OCI-LY3 (cell line): ENCODE data around the gene OR2AT4.

Source experiments
- CTCF ChIP-seq: fragments of 200-600, 300-600 bp; sonication (generic); IDR thresholded peaks from 2 replicates; pipeline ENCODE4 v1.5.1; 2014; ENCODE audit warnings: antibody characterized with exemption, low read length, low read depth
- EZH2phosphoT487 ChIP-seq: fragments of 200-600 bp; shearing (Covaris generic); IDR thresholded peaks from 2 replicates; pipeline ENCODE4 v1.6.1; 2018; ENCODE audit warnings: antibody characterized with exemption, mixed run types, low read depth

GRCh38 chr11:75087319-75088305 lies 9.1 kb downstream of the OR2AT4 start:
- TF ChIP-seq CTCF, result no peak
- TF ChIP-seq EZH2phosphoT487, result no peak
